Astrocyte (in vitro differentiated cells and primary cell): ENCODE data around the gene MCTP1.

Experiments
- EZH2 ChIP-seq: IDR thresholded peaks from 2 replicates; pipeline ENCODE4 v1.6.1; 2012; ENCODE audit warnings: mild to moderate bottlenecking, low read length, inconsistent platforms; ENCODE audit not compliant: insufficient read depth
- TF ChIP-seq, protein P1 (sequence below): IDR thresholded peaks from 2 replicates; pipeline ENCODE4 v1.5.1; 2011; ENCODE audit warnings: low read depth, mild to moderate bottlenecking, inconsistent platforms, low read length, moderate library complexity; ENCODE audit not compliant: insufficient read depth

DNA sequence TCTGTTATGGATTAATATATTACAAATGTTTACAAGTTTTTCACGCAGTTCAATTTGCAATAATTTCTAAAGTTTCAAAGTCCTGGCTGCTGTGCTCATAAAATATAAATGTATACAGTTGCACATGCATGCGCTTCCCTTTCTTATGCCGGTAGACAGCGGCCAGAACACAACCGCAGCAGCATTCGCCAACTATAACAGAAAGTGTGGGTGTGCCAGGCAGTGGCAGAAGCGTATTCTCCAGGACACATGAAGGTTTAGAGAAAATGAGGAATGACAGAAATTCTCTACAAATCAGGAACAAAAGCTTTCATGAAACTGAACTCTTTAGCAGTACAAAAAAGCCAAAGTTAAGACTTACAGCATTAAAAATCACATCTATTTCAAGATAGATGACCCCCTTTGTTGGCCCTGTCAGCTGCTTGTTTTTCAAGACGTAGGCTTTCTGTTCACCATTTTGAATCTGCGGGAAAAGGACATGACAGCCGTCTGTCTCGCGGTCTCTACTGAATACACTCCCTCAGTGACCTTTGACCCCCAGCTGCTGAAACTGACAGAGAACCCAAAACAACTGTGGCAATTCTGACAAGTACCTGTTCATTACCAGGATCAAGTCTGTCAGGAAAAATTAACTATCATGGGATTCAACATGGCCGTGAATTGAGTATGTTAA, 414.2 kb downstream of the MCTP1 start:
- TF ChIP-seq EZH2, result no peak
- TF ChIP-seq, protein P1, sequence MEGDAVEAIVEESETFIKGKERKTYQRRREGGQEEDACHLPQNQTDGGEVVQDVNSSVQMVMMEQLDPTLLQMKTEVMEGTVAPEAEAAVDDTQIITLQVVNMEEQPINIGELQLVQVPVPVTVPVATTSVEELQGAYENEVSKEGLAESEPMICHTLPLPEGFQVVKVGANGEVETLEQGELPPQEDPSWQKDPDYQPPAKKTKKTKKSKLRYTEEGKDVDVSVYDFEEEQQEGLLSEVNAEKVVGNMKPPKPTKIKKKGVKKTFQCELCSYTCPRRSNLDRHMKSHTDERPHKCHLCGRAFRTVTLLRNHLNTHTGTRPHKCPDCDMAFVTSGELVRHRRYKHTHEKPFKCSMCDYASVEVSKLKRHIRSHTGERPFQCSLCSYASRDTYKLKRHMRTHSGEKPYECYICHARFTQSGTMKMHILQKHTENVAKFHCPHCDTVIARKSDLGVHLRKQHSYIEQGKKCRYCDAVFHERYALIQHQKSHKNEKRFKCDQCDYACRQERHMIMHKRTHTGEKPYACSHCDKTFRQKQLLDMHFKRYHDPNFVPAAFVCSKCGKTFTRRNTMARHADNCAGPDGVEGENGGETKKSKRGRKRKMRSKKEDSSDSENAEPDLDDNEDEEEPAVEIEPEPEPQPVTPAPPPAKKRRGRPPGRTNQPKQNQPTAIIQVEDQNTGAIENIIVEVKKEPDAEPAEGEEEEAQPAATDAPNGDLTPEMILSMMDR, result no peak
